ENCODE results near the gene OR6B2.

The OR6B2 gene

DNA sequence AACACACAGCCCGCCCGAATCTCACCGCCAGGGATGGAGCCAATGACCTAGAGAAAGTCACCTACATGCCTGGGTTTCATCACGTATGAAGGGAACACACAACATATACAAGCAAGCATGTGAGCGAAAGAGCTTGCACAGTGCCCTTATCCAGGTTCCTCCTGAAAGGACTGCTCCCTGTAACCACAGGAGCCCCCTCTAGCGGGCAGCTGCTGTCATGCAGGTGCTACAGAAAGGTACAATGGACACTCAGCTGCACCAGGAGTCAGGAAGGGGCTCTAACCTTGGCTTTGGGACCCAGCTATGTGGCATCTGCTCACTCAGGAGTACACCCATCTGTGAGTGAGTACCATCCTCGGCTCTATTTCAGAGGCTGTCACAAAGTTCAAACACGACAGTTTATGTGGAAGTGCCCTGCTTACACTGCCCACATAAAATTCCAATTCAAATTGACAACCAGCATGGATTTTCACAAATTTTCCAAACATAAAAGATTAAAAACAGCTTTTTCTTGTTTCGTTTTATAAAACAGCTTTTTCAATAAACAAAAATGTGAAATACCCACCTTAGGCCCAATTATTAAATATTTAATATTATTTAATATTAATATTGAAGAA lies 8.6 kb downstream of the OR6B2 start:
- no peak overlapping the region for H3K4me3 ChIP-seq (replicated peaks; ENCODE audit: low read depth, low read length)
- peak; percentile 70 for DNase-seq (ENCODE audit: low read depth)
- peak; percentile 99 for TF ChIP-seq CTCF (IDR thresholded peaks at IDR 0.05; ENCODE audit: low read length, missing control alignments)

- TF ChIP-seq CTCF (IDR thresholded peaks at IDR 0.05; ENCODE audit: low read length, missing control alignments): no peak
- no peak overlapping the region for H3K4me3 ChIP-seq (replicated peaks; ENCODE audit: low read depth, low read length)
- no peak for DNase-seq (ENCODE audit: low read depth)
These were observed 12.0 kb downstream of the OR6B2 start for GRCh38 chr2:240018071-240018750.

DNA sequence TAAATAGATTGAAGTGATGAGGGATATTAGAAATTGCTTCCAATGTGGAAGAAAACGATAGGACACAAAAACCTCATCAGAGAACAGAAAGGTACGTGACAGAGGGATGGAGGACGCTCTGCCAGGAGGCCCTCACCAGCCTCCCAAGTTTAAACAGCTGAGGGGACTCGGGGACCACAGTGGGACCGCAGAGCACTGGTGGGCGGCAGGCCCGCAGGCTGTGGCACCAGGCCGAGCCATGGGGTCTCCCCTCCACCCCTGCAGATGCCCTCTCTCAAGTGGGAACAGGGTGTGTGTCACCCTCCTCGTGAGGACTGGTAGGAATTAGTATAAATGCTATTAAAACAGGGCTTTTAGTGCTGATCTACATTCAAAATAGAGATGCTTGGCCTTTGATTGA lies 15.9 kb downstream of the OR6B2 start:
- no peak for DNase-seq (ENCODE audit: low read depth)
- H3K4me3 ChIP-seq (replicated peaks; ENCODE audit: low read depth, low read length): no peak overlapping the region
- TF ChIP-seq CTCF (IDR thresholded peaks at IDR 0.05; ENCODE audit: low read length, missing control alignments): no peak

DNA sequence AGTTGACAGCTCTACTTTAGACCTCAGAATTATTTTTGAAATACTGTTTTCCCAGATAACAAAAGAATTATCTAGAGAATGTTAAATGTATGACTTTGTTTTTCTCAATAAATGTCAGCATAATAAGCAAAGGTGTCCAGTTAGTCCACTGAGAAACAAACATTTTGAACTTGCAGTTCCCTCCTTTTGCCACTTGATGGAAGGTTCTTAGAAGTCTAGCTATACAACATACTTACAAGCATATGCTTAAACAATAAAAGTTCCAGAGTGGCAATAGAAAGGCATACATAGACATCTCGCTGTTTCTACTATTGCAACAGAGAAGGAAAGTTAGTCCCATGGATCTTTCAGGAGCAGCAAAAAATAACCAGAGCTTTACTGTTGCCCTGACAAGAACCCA lies 16.9 kb downstream of the OR6B2 start:
- DNase-seq (ENCODE audit: low read depth): peak; percentile 36
- peak; percentile 42 for TF ChIP-seq CTCF (IDR thresholded peaks at IDR 0.05; ENCODE audit: low read length, missing control alignments)
- no peak overlapping the region for H3K4me3 ChIP-seq (replicated peaks; ENCODE audit: low read depth, low read length)

GRCh38 chr2:240002983-240003382 lies 27.2 kb downstream of the OR6B2 start:
- TF ChIP-seq CTCF (IDR thresholded peaks at IDR 0.05; ENCODE audit: low read length, missing control alignments): no peak
- no peak overlapping the region for H3K4me3 ChIP-seq (replicated peaks; ENCODE audit: low read depth, low read length)
- no peak for DNase-seq (ENCODE audit: low read depth)

- H3K4me3 ChIP-seq (replicated peaks; ENCODE audit: low read depth, low read length): no peak overlapping the region
- no peak for TF ChIP-seq CTCF (IDR thresholded peaks at IDR 0.05; ENCODE audit: low read length, missing control alignments)
- no peak for DNase-seq (ENCODE audit: low read depth)
These were observed 29.6 kb downstream of the OR6B2 start for GRCh38 chr2:240000671-240001070.
